Hematopoietic multipotent progenitor cell treated with erythropoietin and hydrocortisone succinate and interleukin-3 and kit ligand, for 4 days (in vitro differentiated cells): ENCODE results near the gene DOC2B.
"Not testable (repeated sequence)": the region's sequence is repeated elsewhere in the genome, so short reads cannot be mapped to it uniquely, and the experiment has no call there.

Source experiments
- DNase-seq: peaks from one replicate; pipeline ENCODE4 v3.0.0-alpha.2; 2015

The DOC2B gene

GRCh38 chr17:210402-210801 is 29.0 kb upstream of the DOC2B start:
- DNase-seq = no peak

DNA sequence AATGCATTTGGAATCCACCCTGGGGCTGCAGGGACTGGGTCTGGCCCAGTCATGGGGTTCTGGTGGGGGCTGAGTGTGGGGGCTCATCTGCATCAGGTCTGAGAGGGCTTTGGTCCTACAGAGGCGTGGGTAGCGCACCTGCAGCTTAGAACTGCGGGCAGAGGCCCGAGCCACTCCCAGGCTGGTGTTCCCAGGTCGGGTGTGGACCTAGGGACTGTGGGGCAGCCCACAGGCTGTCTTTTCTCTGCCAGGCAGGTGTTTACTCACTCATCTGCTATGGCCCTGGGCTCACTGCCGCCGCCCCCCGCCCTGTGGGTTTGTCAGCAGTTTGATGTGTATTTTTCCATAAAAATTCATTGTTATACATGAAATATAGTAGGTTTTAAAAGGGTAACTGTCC is 27.0 kb upstream of the DOC2B start:
- no peak for DNase-seq

DNA sequence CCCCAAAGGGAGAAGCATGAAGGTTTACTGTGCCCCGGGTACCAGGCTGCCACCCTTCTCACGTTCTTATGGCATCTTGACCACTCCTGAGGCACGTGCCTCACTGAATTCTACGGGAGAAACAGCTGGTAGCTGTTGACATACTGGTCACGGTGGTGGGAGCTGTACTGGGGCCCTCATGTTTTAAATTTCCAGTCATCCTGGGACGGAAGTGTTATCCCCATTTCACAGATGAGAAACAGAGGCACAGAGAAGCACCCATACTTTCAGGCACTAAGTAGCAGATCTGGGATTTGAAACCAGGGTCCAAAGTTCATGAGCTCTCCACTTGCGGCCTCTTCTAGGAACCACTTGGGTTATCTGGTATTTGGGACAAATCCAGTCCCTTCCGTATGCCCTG is 26.3 kb upstream of the DOC2B start:
- no peak for DNase-seq

- DNase-seq = no peak
Observed at GRCh38 chr17:206941-207560, 25.6 kb upstream of the DOC2B start.

DNA sequence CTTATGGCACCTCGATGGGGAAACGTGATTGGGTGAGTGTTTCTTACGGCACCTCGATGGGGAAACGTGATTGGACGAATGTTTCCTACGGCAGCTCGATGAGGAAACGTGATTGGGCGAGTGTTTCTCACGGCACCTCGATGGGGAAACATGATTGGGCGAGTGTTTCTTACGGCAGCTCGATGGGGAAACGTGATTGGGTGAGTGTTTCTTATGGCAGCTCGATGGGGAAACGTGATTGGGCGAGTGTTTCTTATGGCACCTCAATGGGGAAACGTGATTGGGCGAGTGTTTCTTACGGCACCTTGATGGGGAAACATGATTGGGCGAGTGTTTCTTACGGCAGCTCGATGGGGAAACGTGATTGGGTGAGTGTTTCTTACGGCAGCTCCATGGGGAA is 25.0 kb upstream of the DOC2B start:
- DNase-seq = not testable (repeated sequence)

- DNase-seq = no peak
Observed at GRCh38 chr17:205817-206216, 24.4 kb upstream of the DOC2B start.

DNA sequence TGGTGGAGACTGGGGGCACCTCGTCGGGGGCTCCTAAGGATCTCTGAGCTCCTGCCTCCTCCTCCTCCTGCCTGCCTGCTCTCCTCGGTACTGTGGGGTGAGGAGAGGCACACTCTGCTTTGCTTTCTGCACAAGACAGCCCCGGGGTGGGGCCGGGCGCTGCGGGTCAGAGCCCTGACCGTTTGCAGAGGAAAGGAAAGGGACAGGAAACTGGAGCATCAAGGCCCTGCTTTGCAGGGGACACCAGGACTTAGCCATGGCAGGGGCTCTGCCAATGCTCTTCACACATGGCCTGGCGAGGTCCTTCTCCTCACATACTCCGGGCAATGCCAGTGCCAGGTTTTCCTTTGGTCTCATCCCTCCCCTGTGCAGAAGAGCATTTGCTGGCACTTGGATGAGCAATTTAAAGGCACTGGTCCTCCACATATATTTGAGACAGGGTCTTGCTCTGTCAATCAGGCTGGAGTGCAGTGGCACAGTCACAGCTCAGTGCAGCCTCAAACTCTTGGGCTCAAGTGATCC is 23.8 kb upstream of the DOC2B start:
- DNase-seq = no peak

DNA sequence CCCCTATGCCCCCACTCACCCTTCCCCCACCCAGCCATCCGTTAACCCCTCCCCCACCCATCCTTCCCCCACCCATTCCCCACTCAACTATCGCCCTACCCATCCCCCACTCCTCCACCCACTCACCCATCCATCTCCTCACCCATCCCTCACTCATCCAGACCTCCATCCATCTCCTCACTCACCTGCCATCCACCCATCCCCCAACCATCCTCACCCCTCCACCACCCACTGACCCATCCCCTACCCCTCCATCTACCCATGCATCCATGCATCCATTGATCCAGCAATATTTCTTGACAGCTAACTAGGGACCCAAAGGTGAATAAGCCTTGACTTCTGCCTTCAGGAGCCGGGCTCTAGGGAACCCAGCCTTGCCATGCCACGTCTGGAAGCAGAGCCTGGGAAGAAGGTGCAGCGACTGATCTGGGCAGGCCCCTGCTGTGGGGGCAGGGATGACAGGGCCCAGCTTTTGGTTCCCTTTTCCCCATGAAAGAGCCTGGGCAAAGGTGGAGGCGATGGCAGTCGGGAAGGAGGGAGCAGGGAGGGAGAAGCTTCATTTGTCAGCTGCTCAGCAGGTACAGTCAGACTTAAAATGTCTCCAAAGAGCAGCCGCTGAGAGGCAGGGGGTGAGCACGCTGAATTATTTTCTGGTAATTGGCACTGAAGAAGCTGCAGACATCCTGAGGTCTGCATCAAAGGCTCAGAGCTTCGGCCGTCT is 23.1 kb upstream of the DOC2B start:
- DNase-seq = no peak

DNA sequence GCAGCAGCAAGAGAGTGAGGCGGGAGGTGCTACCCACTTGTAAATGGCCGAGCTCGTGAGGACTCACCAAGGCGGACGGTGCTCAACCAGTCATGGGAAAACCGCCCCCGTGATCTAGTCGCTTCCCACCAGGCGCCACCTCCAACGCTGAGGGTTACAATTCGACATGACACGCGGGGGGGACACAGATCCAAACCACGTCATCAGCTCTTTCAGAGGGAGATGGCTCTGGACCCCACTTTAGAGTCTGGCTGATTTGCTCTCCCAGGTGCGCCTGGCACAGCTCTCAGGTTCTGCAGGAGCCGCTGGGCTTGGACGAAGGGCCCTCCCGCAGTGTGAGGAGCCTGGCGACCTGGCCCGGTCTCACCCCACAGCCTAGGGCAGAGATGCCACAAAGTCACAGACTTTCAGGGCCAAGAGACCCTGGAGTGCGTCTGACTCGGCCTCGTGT is 21.1 kb upstream of the DOC2B start:
- no peak for DNase-seq

DNA sequence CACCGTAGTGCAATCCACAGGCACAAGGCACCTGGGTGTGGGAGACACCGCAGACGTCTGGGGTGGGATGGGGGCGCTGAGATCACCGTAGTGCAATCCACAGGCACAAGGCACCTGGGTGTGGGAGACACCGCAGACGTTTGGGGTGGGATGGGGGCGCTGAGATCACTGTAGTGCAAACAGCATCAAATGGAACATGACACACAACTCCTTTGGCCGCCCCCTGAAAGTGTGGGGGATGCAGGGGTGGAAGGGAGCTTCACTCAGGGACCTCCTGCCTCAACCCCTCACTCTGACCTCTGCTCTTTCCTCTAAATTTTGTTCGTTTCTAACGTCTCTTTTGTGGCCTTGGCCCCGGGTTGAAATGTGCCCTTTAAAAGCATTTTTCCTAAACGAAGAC is 20.3 kb upstream of the DOC2B start:
- DNase-seq = not testable (repeated sequence)

- DNase-seq = not testable (repeated sequence)
Observed at GRCh38 chr17:201257-201656, 19.8 kb upstream of the DOC2B start.

DNA sequence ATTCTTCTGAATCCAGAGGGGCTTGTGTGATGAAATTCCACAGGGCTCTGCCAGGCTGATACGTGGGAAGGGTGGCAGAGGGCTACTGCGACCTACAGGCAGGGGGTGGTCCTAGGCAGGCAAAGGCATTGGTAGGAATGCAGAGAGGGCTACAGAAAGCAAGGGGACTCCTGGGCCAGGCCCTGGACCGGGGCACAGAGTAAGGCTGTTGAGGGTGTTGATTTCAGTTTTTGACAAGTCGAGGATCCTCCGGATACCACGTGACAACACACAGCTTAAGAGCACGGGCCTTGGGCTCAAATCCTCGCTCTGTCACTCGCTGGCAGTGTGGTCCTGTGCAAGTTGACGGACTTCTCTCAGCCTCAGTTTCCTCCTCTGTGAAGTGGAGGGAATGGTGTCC is 19.1 kb upstream of the DOC2B start:
- DNase-seq = no peak

DNA sequence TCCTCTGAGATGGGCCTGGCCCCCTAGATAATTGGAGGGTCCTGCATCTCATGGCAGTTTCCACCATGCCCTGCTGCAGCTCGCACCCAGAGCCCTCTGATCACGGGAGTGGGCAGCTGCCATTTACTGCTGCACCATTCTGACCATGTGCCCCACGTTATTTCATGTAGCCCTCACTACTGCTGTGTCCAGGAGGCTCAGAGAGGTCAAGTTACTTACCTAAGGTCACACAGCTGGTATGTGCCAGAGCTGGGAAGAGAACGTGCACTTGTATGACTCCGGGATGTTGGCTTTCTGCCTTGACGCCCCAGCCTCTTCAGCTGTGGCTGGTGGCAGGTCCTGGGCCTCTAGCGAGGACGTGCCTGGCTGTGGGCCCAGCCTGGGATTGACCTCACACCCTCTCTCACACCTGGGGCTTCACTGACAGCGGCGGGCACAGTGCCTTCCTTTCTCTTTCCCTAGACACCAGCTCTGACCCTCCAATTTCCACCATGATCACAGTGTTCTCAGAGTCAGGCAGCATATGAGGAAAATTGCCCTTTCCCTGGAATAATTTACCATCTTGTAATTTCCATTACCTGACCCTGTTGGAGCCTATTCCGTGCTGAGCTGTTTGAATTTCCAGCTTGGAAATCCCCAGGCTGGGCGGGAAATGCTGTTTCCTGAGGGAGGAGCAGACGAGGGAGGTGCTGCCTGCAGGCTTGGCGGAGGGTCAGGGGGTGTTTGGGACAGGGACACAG is 18.5 kb upstream of the DOC2B start:
- no peak for DNase-seq

- peak; percentile 38 for DNase-seq
Observed at GRCh38 chr17:199191-199604, 17.7 kb upstream of the DOC2B start.

DNA sequence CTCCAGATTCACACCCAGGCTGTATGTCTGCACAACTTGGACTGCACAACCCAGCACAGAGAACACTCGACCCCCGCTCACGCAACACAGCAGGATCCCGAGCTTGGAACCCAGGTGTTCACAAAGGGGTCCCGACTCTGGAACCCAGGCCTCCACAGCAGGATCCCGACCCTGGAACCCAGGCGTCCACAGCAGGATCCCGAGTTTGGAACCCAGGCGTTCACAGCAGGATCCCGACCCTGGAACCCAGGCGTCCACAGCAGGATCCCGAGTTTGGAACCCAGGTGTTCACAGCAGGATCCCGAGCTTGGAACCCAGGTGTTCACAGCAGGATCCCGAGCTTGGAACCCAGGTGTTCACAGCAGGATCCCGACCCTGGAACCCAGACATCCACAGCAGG is 16.8 kb upstream of the DOC2B start:
- not testable (repeated sequence) for DNase-seq

- DNase-seq = no peak
Observed at GRCh38 chr17:197352-197751, 15.9 kb upstream of the DOC2B start.

- peak; percentile 48 for DNase-seq
Observed at GRCh38 chr17:194828-195602, 13.6 kb upstream of the DOC2B start.

DNA sequence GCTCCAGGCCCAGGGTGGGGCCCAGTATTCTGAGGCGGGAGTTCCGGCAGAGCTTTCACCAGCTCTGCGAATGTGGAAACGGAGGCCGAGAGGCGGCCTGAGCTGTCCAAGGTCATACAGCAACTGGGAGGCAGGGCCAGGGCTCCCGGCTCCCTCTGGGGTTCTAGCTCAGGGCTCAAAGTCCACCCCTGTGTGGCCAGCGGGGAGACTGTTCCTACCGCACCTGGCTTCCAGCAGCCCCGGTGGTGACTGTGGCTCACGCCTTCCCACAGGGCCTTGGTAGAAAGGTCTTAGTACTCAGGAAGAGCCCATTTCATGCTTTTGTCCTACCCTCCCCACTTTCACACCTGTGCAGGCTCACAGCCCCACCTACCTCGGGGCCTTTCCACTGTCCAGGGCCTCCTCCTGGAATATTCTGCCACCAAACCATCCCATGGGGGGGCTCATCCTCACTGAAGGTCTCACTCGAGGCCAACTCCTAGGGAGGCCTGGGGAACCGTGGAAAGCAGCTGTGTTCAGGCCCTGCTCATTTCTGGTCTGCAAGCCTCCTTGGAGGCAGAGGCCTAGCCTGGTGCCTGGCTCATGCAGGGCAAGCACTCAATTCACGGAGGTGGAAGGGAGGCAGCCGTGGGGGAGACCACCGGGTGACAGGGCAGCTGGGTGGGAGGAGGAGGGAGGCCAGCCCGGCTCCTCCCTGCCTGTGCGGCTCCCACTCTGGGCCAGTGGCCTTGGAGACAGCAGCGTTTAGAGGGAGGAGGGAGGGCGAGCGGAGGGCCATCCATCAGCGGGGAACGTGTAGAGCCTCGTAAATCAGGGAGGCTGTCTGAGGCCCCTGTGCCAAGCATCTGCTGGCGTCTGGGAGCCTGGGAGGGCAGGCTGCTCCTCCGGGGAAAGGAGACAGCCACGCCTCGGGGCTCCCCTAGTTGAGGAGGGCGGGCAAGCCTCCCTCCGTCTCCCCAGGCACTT is 12.7 kb upstream of the DOC2B start:
- no peak for DNase-seq

- no peak for DNase-seq
Observed at GRCh38 chr17:193426-193810, 12.0 kb upstream of the DOC2B start.

DNA sequence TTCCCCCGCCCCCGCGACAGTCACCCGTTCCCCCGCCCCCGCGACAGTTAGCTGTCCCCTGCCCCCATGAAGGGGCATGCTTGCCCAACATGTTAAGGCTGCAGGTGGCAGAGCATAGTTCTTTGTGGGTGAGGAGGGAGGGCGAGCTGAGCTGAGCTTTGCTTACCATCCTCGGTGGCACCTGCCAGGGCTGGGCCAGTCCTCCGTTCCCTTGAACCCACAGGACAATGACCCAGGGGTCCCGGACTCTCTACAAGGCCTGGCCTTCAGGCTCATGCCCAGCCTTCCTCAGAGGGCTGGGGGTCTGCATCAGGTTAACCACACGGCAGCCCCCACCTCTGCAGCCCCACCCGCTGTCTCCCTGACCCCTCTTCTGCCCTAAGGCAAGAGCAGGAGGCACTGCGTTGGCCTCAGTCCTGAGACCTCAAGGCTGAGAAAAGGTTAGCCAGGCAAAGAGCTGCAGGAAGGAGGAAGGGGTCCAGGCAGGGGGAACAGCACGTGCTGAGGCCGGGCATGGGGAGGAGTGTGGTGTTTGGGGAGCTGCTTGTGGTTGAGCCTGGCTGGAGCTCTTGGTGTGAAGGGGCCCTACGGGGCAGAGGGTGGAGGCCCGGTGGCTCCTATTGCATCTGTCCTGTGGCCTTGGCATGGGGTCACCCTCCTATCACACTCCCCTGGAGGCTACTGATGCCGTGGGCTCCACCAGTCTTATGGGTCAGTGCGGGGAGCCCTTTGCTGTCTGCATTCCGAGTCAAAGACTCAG is 11.4 kb upstream of the DOC2B start:
- no peak for DNase-seq

- DNase-seq = no peak
Observed at GRCh38 chr17:189444-189843, 8.0 kb upstream of the DOC2B start.
